ENCODE measurements around the gene FRAS1.

Gene FRAS1

GRCh38 chr4:78584863-78585547 lies 527.9 kb downstream of the FRAS1 start:
- no peak for DNase-seq (ENCODE audit: low read depth in 2 of 2)

- no peak for DNase-seq (ENCODE audit: low read depth in 2 of 2)
These were observed 528.5 kb downstream of the FRAS1 start for GRCh38 chr4:78585633-78586032.

- DNase-seq (ENCODE audit: low read depth in 2 of 2) = no peak
These were observed 531.9 kb downstream of the FRAS1 start for GRCh38 chr4:78588894-78589545.

GRCh38 chr4:78591404-78591803 lies 534.3 kb downstream of the FRAS1 start:
- DNase-seq (ENCODE audit: low read depth in 2 of 2) = no peak

GRCh38 chr4:78592088-78592783 lies 535.1 kb downstream of the FRAS1 start:
- DNase-seq (ENCODE audit: low read depth in 2 of 2) = no peak

Measured in stimulated activated CD4-positive, alpha-beta T cell treated with anti-CD3 and anti-CD28 coated beads, Interleukin-1b, Interleukin-23, amount 100 ng/mL, for 4 hours (primary cell).